Activated T-helper 2 cell treated with anti-CD3 and anti-CD28 coated beads, Interferon-gamma antibody, Interleukin-2, Interleukin-4, amounts not matched to agents 10 μg/mL and 5 μg/mL and 100 μg/mL, durations not matched to agents 14 hours and 24 hours and 36 hours (primary cell): ENCODE measurements around the gene FOSL1. TPM values are rescaled to one million over a fixed set of nuclear protein-coding genes. Genes with fewer than 3 reads are reported as not detected.

ENCODE experiments used
- total RNA-seq: library from RNA; stranded (reverse); gene quantifications from 2 replicates; pipeline ENCODE4 v1.2.3, GENCODE V29; 2022

FOSL1 gene
- total RNA-seq, 1 donor from 2014 or later = 24.0 TPM

Other genes with a start within 250 kb of the FOSL1 start
- 86.9 and 89.3 TPM in 2 replicates for gene RELA, start 237.5 kb downstream of the FOSL1 start, total RNA-seq
- 76.3 and 79.4 TPM in 2 replicates for gene KAT5, start 188.1 kb downstream of the FOSL1 start, total RNA-seq
- gene RNASEH2C, start 179.6 kb downstream of the FOSL1 start, total RNA-seq = 85.0 and 94.0 TPM in 2 replicates
- 24.6 and 24.9 TPM in 2 replicates for gene AP5B1, start 119.4 kb downstream of the FOSL1 start, total RNA-seq
- 0.16 TPM in 2 replicates for gene OVOL1, start 113.3 kb downstream of the FOSL1 start, total RNA-seq
- gene SNX32, start 66.4 kb downstream of the FOSL1 start, total RNA-seq = 0.64 and 0.96 TPM in 2 replicates
- 1,155 and 1,184 TPM in 2 replicates for gene CFL1, start 42.2 kb downstream of the FOSL1 start, total RNA-seq
- gene MUS81, start 40.0 kb downstream of the FOSL1 start, total RNA-seq = 84.9 and 90.5 TPM in 2 replicates
- 8.8 and 9.2 TPM in 2 replicates for gene EFEMP2, start 27.6 kb downstream of the FOSL1 start, total RNA-seq
- gene CTSW, start 20.6 kb downstream of the FOSL1 start, total RNA-seq = 10.0 and 10.3 TPM in 2 replicates
- 95.4 and 99.8 TPM in 2 replicates for gene FIBP, start 11.9 kb downstream of the FOSL1 start, total RNA-seq
- gene CCDC85B, start 9.7 kb downstream of the FOSL1 start, total RNA-seq = 53.2 and 55.2 TPM in 2 replicates
- 23.7 and 23.8 TPM in 2 replicates for gene C11orf68, start 18.7 kb upstream of the FOSL1 start, total RNA-seq
- gene DRAP1, start 19.0 kb upstream of the FOSL1 start, total RNA-seq = 116 and 118 TPM in 2 replicates
- gene TSGA10IP, start 45.1 kb upstream of the FOSL1 start, total RNA-seq = not detected in 2 replicates
- 81.7 and 98.5 TPM in 2 replicates for gene SART1, start 61.3 kb upstream of the FOSL1 start, total RNA-seq
- 64.5 and 65.2 TPM in 2 replicates for gene EIF1AD, start 101.8 kb upstream of the FOSL1 start, total RNA-seq
- 272 and 281 TPM in 2 replicates for gene BANF1, start 102.1 kb upstream of the FOSL1 start, total RNA-seq
- gene CST6, start 111.6 kb upstream of the FOSL1 start, total RNA-seq = 0.69 and 0.75 TPM in 2 replicates
- gene CATSPER1, start 126.1 kb upstream of the FOSL1 start, total RNA-seq = 0.46 and 0.78 TPM in 2 replicates
- gene GAL3ST3, start 148.8 kb upstream of the FOSL1 start, total RNA-seq = 0.18 TPM in 1 of 2 replicates, not detected in the other
- 252 and 268 TPM in 2 replicates for gene SF3B2, start 152.0 kb upstream of the FOSL1 start, total RNA-seq
- gene PACS1, start 169.9 kb upstream of the FOSL1 start, total RNA-seq = 75.6 and 83.7 TPM in 2 replicates